ENCODE data around the gene CIART.
"Not testable (repeated sequence)": the region's sequence is repeated elsewhere in the genome, so short reads cannot be mapped to it uniquely, and the experiment has no call there.

CIART gene

DNA sequence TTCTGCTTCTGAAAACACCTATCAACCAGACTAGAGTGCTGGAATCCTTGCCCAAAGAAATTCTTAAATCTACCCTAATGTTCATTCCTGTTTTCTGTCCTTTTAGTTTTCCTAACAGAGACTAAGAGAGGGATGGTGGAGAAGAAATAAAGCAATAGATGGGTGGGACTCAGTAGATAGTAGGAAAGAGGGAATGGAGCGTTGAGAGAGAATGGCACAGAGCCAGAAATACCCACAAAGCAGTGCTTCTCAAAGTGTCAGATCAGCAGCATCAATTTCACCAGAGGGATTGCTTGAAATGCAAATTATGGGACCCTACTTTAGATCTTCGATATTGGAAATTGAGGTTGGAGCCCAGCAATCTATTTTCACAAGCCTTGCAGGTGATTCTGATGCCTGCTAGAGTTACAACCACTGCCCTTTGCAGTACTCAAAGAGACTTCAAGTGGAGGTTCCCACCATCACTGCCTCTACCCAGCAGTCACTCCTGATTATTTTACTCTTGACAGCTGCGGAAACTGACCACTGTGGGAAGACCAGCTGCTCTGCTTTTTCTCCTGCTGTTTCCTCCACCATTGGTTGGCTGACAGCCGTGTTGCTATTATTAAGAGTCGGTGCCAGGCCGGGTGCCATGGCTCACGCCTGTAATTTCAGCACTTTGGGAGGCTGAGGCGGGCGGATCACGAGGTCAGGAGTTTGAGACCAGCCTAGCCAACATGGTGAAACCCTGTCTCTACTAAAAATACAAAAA lies 27.6 kb downstream of the CIART start:
- DNase-seq (ENCODE audit: low read depth), result no peak

DNA sequence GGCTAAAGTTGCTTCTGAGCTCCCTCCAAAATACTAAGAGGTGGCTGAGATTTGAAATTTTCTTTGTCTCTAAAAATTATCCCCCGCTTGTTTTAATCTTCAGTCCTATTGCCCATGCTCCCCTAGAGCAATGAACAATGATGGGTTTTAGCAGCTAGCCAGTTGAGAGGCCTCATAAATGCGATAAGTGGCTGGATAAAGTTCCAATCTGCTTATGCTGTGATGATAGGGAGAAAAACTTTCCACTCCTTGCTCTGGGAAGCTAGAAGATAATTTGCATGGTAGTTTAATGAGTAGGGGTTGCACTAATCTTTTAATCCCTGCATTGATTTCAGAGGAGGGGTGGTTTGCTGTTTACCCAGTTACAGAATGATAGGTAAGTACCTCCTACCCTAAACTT lies 29.4 kb downstream of the CIART start:
- DNase-seq (ENCODE audit: low read depth), result no peak

DNA sequence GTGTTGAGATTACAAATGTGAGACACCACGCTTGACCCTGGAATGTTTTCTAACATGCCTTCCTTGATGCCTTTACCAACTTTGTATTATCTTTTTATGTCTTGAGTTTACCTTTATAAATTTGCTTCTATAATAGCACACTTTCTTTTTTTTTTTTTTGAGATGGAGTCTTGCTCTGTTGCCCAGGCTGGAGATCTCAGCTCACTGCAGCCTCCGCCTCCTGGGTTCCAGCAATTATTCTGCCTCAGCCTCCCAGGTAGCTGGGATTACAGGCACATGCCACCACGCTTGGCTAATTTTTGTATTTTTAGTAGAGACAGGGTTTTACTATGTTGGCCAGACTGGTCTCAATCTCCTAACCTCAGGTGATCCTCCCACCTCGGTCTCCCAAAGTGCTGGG lies 32.3 kb downstream of the CIART start:
- not testable (repeated sequence) for DNase-seq (ENCODE audit: low read depth)

DNA sequence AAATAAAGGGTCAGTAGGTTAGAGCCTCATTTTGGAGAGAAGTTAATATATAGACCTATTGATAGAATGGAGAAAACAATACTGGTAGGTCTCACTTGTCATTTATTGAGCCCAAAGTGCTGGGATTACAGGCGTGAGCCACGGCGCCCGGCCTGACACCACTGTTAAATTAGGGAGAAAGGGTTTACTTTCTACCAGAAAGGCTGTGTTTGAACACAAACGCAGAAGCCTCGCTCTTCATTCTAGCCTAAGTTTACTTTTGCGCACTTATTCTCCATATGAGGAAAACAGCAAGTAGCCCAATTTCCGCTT lies 38.3 kb downstream of the CIART start:
- no peak for DNase-seq (ENCODE audit: low read depth)

DNA sequence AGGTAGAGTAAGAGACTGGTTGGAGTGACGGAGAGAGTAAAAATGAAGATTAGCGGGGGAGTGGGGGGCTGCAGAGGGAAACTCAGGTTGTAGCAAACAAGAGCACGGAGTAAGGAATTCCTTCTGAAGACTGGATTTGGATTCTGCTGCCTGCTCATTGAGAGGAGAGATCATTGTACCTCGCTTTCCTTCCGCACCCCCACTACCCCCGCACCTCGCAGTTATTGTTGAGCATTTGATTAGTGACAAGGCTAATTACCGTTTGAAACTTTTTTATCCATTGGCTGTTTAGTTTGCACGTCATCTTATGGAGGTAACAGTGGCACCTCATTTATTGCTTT lies 39.4 kb downstream of the CIART start:
- DNase-seq (ENCODE audit: low read depth), result no peak

DNA sequence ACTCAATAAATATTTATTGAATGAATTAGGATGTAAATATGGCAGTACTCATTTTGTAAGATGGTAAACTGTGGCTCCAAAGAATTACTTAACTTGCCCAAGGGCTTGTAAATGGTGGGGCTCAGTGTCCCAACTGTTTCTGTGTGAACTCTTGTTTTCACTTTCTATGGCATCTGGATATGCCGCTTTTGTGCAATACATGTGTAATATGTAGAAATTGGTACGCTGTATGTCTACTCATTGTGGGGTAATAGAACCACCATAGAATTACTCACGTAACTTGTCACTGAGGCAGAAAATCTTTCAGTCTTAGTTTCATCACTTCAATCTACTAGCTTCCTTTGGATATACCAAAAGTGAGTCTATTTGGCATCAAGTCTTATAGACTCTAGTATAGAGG lies 40.0 kb downstream of the CIART start:
- no peak for DNase-seq (ENCODE audit: low read depth)

DNA sequence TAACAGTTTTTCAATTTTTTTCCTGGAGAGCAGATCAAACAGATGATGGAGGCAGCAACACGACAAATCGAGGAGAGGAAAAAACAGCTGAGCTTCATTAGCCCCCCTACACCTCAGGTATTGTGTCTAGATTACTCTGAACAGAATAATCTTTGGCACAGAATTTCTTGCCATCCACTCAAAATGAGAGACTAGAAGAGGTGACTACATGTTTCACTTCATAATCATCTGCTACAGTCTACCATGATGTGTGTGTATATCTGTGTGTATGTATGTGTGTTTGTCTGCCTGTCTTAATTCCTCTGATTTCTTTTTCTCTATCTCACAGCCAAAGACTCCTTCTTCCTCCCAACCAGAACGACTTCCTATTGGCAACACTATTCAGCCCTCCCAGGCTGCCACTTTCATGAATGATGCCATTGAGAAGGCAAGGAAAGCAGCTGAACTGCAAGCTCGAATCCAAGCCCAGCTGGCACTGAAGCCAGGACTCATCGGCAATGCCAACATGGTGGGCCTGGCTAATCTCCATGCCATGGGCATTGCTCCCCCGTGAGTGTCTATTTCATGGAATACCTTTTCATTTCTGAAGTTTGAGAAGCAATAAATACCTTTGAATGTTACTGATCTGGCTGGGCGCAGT lies 50.4 kb downstream of the CIART start:
- DNase-seq (ENCODE audit: low read depth), result no peak

Measured in stimulated activated CD8-positive, alpha-beta memory T cell treated with anti-CD3 and anti-CD28 coated beads, Interleukin-12 subunit alpha, Interleukin-12 subunit beta, amount 100 ng/mL, for 1 hour (primary cell).